Endothelial cell of umbilical vein (primary cell): ENCODE results near the gene UEVLD. TPM values are rescaled to one million over a fixed set of nuclear protein-coding genes. Genes with fewer than 3 reads are reported as not detected.

Experiments
- BruUV-seq: library from RNA; stranded (reverse); fragments of 400-500 nt; replicated peaks from 2 replicates; lab custom pipeline; 2021; lab: Mats Ljungman, UMichigan
- CTCF ChIA-PET: fragments of 300-600, 350-600 bp; sonication (Branson Sonifier 250); formaldehyde crosslinking; loops from one replicate; lab custom pipeline; 2021; ENCODE audit warnings: antibody characterized with exemption, inconsistent platforms; lab: Charles Lee
- POLR2A ChIA-PET: fragments of 300-600, 350-600 bp; sonication (Branson Sonifier 250); formaldehyde crosslinking; loops from one replicate; lab custom pipeline; 2021; ENCODE audit warnings: antibody characterized with exemption, inconsistent platforms; lab: Charles Lee
- DNase-seq: peaks from one replicate; pipeline ENCODE4 v3.0.0-alpha.2; 2011; ENCODE audit warnings: low read depth, low spot score
- FAIRE-seq: peaks from 2 replicates; lab custom pipeline; 2011; peaks lifted over from hg19 to GRCh38; lab: Jason Lieb, UNC
- H2AFZ ChIP-seq: 2 replicates; pipeline ENCODE4 v1.6.0; 2012; ENCODE audit warnings: low read depth, low read length, control low read depth, inconsistent platforms
- H3K27ac ChIP-seq: 2 replicates; pipeline ENCODE4 v1.5.1; 2011; ENCODE audit warnings: low read depth, mild to moderate bottlenecking, control low read depth, low read length, moderate library complexity; ENCODE audit not compliant: insufficient read depth
- H3K27me3 ChIP-seq, 2 experiments: 2 replicates each; pipeline versions ENCODE4 v1.6.0 to v1.6.1; 2011; ENCODE audit warnings: low read length in 2 of 2, mixed read lengths in 1 of 2; ENCODE audit not compliant: control insufficient read depth in 2 of 2, insufficient read depth in 2 of 2
- H3K36me3 ChIP-seq, 2 experiments: 2 replicates in 1 of 2; 3 replicates in 1 of 2; pipeline ENCODE4 v1.5.1; 2011; ENCODE audit warnings: low read length in 2 of 2, mild to moderate bottlenecking in 1 of 2, moderate library complexity in 1 of 2; ENCODE audit not compliant: control insufficient read depth in 2 of 2, insufficient read depth in 2 of 2; ENCODE audit errors: extremely low read depth in 1 of 2
- H3K4me1 ChIP-seq: 3 replicates; pipeline ENCODE4 v1.5.1; 2011; ENCODE audit warnings: mild to moderate bottlenecking, low read length; ENCODE audit not compliant: control insufficient read depth, insufficient read depth; ENCODE audit errors: extremely low read depth
- H3K4me2 ChIP-seq: 2 replicates; pipeline ENCODE4 v1.6.1; 2011; ENCODE audit warnings: low read length, control low read depth, mixed read lengths; ENCODE audit not compliant: insufficient read depth
- H3K4me3 ChIP-seq, 3 experiments: fragments of 200-600 bp in 1 of 3; sonication (generic), shearing (Covaris generic) in 1 of 3; replicated peaks in 1 of 3; 2 replicates each; pipeline ENCODE4 v1.5.1; 2011 to 2016; ENCODE audit warnings: control low read depth in 3 of 3, low read length in 3 of 3, mild to moderate bottlenecking in 2 of 3, inconsistent platforms in 1 of 3, low read depth in 1 of 3, moderate library complexity in 1 of 3; ENCODE audit not compliant: insufficient read depth in 1 of 3
- H3K79me2 ChIP-seq: 2 replicates; pipeline ENCODE4 v1.6.0; 2012; ENCODE audit warnings: low read length, inconsistent platforms; ENCODE audit not compliant: control insufficient read depth, insufficient read depth
- H3K9ac ChIP-seq: replicated peaks from 2 replicates; pipeline ENCODE3; 2011; ENCODE audit warnings: low read length, control low read depth; ENCODE audit not compliant: insufficient read depth; ENCODE audit errors: extremely low read depth
- H3K9me1 ChIP-seq: replicated peaks from 3 replicates; pipeline ENCODE4 v1.6.0; 2011; ENCODE audit warnings: mild to moderate bottlenecking, low read length; ENCODE audit not compliant: control insufficient read depth, insufficient read depth; ENCODE audit errors: extremely low read depth
- H3K9me3 ChIP-seq: replicated peaks from 2 replicates; pipeline ENCODE4 v1.5.1; 2012; ENCODE audit warnings: low read length, inconsistent platforms; ENCODE audit not compliant: control insufficient read depth, insufficient read depth
- H4K20me1 ChIP-seq: replicated peaks from 2 replicates; pipeline ENCODE3; 2011; ENCODE audit warnings: mild to moderate bottlenecking, low read length; ENCODE audit not compliant: control insufficient read depth, insufficient read depth; ENCODE audit errors: extremely low read depth
- EZH2 ChIP-seq: IDR thresholded peaks from 2 replicates; pipeline ENCODE4 v1.6.1; 2012; ENCODE audit warnings: borderline replicate concordance, low read depth, mild to moderate bottlenecking, moderate library complexity, low read length, inconsistent platforms; ENCODE audit not compliant: severe bottlenecking
- FOS ChIP-seq: IDR thresholded peaks from 2 replicates; pipeline ENCODE4 v1.6.1; 2011; ENCODE audit warnings: mild to moderate bottlenecking, low read length, moderate library complexity, borderline replicate concordance; ENCODE audit not compliant: insufficient read depth
- GATA2 ChIP-seq: IDR thresholded peaks from 2 replicates; pipeline ENCODE4 v1.7.0; 2011; ENCODE audit warnings: low read depth, mild to moderate bottlenecking, moderate library complexity, mixed read lengths, low read length; ENCODE audit not compliant: insufficient read length, insufficient read depth
- JUN ChIP-seq: IDR thresholded peaks from 2 replicates; pipeline ENCODE4 v1.6.1; 2011; ENCODE audit warnings: borderline replicate concordance, low read depth; ENCODE audit not compliant: insufficient read length, insufficient read depth
- MYC ChIP-seq: IDR thresholded peaks from one replicate; pipeline ENCODE4 v1.6.1; 2011; ENCODE audit warnings: mild to moderate bottlenecking, low read depth, low read length
- POLR2A ChIP-seq: IDR thresholded peaks from 2 replicates; pipeline ENCODE4 v1.6.1; 2012; ENCODE audit warnings: low read depth, mild to moderate bottlenecking, control low read depth, low read length
- POLR2AphosphoS5 ChIP-seq: IDR thresholded peaks from 2 replicates; pipeline ENCODE4 v1.6.1; 2012; ENCODE audit warnings: low read depth, mild to moderate bottlenecking, control low read depth, low read length, moderate library complexity; ENCODE audit not compliant: insufficient read depth
- dilution Hi-C: fragments of 300-500 bp; cut with MboI; formaldehyde crosslinking; loops from one replicate; pipeline ENCODE4 v1.15.0; 2019; ENCODE audit warnings: low sequenced_read_pairs; ENCODE audit not compliant: extremely low pct_ligation_motif_present
- intact Hi-C: fragments of 100-400 bp; cut with micrococcal nuclease; formaldehyde crosslinking; loops from one replicate; pipeline ENCODE4 v1.10.0; 2022
- polyA plus RNA-seq, 4 experiments: library from polyadenylated mRNA; depleted of rRNA in 3 of 4; stranded (reverse) in 3 of 4; unstranded in 1 of 4; fragments of >200 nt; gene quantifications; 2 replicates each; pipeline versions ENCODE4 v1.2.1 to v1.2.3, GENCODE V29; 2011 to 2012; ENCODE audit warnings: missing spikeins in 1 of 4
- total RNA-seq: library from RNA; stranded (reverse); gene quantifications from 2 replicates; pipeline ENCODE4 v1.2.3, GENCODE V29; 2021
- TF ChIP-seq, protein P1 (sequence below): IDR thresholded peaks from 2 replicates; pipeline ENCODE4 v1.6.1; 2011; ENCODE audit not compliant: insufficient read depth, insufficient read length
- TF ChIP-seq, protein P2 (sequence below), 2 donors: IDR thresholded peaks; 1 replicate in 1 of 2; 2 replicates in 1 of 2; pipeline ENCODE4 v1.5.1; 2011; ENCODE audit warnings: low read length in 2 of 2, mild to moderate bottlenecking in 2 of 2, moderate library complexity in 2 of 2, control low read depth in 1 of 2, inconsistent platforms in 1 of 2, low read depth in 1 of 2; ENCODE audit not compliant: insufficient read depth in 1 of 2; ENCODE audit errors: extremely low read depth in 1 of 2

UEVLD gene
- total and polyA plus RNA-seq, 2 donors (not counting 3 experiments of a cell fraction or from before 2014, with no cell fraction given): 9.2 to 19.1 TPM

DNA sequence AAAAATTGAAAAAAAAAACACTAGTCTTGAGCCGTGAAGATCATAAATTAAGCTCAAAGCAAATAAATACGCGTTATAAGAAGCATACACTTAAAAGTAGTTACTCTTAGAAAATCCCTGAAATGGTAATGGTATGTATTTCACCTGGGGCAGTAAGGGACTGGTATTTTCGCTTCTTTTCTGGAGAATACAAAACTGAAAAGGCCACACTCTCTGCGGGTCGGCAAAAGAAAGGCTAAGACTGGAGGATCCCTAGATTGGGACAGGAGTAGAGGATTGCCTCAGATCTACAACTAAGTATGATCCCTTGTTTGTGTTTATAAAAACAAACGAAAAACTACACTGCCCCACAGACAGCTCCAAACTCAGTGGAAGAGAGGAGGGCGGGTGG is 62.4 kb downstream of the UEVLD start:
- dilution Hi-C loops (no loop called here), intact Hi-C loops (loop anchor here (1.0 to 10.0 kb wide), 6 partner anchors 63 to 281 kb away; partner anchors contain the start of genes GTF2H1, HPS5, LDHC and SAA2)
- BruUV-seq: no TSS peak
- DNase-seq: no peak
- FAIRE-seq: peak; percentile 35
- ChIA-PET CTCF (interaction anchor here (0.8 to 2.0 kb wide), 6 partner anchors 10 to 282 kb away, joined by 3 to 15 read pairs (median 4); no protein-coding TSS in a partner anchor), POLR2A (interaction anchor here (0.5 to 2.9 kb wide), 9 partner anchors 10 to 589 kb away, joined by 3 to 14 read pairs (median 4); partner anchors contain the start of genes LDHA, SPTY2D1 and UEVLD)
- H2AFZ ChIP-seq: peak overlapping the region; percentile 72
- H3K27ac ChIP-seq: peak overlapping the region; percentile 99
- H3K9me1 ChIP-seq: no peaks in the 10 kb centered on the region
- H4K20me1 ChIP-seq: no peaks in the 10 kb centered on the region
- no peaks in the 10 kb centered on the region for H3K36me3 ChIP-seq
- H3K4me2 ChIP-seq: peak overlapping the region; percentile 100
- TF ChIP-seq POLR2A (no peak), MYC (no peak), EZH2 (no peak), JUN (no peak), FOS (no peak), GATA2 (no peak), POLR2AphosphoS5 (no peak)
- TF ChIP-seq, protein P1, sequence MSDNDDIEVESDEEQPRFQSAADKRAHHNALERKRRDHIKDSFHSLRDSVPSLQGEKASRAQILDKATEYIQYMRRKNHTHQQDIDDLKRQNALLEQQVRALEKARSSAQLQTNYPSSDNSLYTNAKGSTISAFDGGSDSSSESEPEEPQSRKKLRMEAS: no peak
- TF ChIP-seq, protein P2, sequence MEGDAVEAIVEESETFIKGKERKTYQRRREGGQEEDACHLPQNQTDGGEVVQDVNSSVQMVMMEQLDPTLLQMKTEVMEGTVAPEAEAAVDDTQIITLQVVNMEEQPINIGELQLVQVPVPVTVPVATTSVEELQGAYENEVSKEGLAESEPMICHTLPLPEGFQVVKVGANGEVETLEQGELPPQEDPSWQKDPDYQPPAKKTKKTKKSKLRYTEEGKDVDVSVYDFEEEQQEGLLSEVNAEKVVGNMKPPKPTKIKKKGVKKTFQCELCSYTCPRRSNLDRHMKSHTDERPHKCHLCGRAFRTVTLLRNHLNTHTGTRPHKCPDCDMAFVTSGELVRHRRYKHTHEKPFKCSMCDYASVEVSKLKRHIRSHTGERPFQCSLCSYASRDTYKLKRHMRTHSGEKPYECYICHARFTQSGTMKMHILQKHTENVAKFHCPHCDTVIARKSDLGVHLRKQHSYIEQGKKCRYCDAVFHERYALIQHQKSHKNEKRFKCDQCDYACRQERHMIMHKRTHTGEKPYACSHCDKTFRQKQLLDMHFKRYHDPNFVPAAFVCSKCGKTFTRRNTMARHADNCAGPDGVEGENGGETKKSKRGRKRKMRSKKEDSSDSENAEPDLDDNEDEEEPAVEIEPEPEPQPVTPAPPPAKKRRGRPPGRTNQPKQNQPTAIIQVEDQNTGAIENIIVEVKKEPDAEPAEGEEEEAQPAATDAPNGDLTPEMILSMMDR (IDR thresholded peaks at IDR 0.05; ENCODE audit: extremely low read depth in 1 of 2, insufficient read depth in 1 of 2, low read depth in 1 of 2, low read length in 2 of 2): no peak
- peak overlapping the region; percentile 51 to 96 (median 74) for H3K4me3 ChIP-seq
- H3K9ac ChIP-seq: peak overlapping the region; percentile 99
- peaks cover 27% of the 10 kb centered on the region for H3K79me2 ChIP-seq
- no peaks in the 10 kb centered on the region for H3K9me3 ChIP-seq
- H3K27me3 ChIP-seq: no peaks in the 10 kb centered on the region
- peaks cover 15% of the 10 kb centered on the region for H3K4me1 ChIP-seq
